ENCODE results near the gene MMP24.

The MMP24 gene

DNA sequence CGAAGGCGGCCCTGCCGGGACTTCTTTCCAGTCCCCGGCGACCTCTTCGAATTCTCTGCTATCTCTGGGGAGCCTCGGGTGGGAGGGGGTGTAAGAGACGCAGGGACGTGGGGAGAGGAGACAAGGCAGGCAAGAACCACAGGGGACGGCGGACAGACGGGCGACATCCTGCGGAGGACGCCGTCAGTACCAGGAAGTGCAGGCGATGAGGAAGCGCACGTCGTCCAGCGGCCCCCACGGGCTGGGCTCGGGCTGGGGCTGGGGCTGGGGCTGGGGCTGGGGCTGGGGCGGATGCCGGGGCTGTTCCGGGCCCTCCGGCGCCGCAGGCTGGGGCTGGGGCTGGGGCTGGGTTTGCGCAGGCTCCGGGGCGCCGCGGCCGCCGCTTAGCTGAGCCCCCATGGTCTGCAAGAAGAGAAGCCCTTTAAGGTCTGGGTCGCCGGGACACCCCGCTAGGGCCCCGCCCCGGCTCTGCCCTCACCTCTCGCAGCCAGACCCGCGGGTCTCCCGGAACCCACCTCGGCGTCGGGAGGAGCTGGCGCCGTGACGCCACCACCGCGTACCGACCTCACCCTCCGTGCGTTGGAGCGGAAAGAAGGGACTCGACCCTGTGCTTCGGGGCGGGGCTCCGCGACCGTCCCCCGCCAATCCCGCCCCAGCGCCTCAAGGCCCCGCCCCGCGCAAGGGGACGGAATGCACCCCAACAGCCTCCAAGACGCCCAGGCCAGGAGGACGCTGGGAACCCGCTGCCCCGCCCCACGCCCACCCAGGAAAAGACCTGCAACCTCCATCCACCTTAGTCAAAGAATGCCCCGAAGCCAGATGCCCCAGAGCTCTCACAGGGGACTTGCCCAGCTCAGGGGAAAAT lies 51.3 kb downstream of the MMP24 start, which contains the start of gene MMP24OS:
Gene MMP24OS (minus strand): TSS at position 592 of the 865 bp plus-strand sequence. CDS start 193 bp downstream, at position 399.
- no peaks in the 10 kb centered on the region for H3K27me3 ChIP-seq (ENCODE audit: control insufficient read depth, low read length)
- no peaks in the 10 kb centered on the region for H3K9me2 ChIP-seq (replicated peaks; ENCODE audit: control insufficient read depth, low read length)
- H3K4me3 ChIP-seq (ENCODE audit: low read length), result peak within 1 kb of the TSS; percentile 98
- H3K4me1 ChIP-seq (ENCODE audit: control insufficient read depth, low read length), result peaks cover 14% of the 10 kb centered on the region
- peaks cover 37% of the 10 kb centered on the region for H3K79me2 ChIP-seq (ENCODE audit: control insufficient read depth, low read length)
- H3K36me3 ChIP-seq (ENCODE audit: control insufficient read depth, low read length), result peaks cover 62% of the 10 kb centered on the region
- no peaks in the 10 kb centered on the region for H3K9me3 ChIP-seq (ENCODE audit: control insufficient read depth, insufficient read depth, low read length)
- H3K27ac ChIP-seq (ENCODE audit: low read depth, low read length), result peak within 1 kb of the TSS; percentile 74
- peaks cover 19% of the 10 kb centered on the region for H3F3A ChIP-seq (ENCODE audit: control insufficient read depth, insufficient read depth)
- peak within 1 kb of the TSS; percentile 95 for H3K4me2 ChIP-seq (ENCODE audit: low read length)
- H4K20me1 ChIP-seq (ENCODE audit: control insufficient read depth, insufficient read depth, low read depth, low read length), result peaks cover 11% of the 10 kb centered on the region; the same call in 1 of the 2 replicates
- TF ChIP-seq EZH2phosphoT487 (IDR thresholded peaks at IDR 0.05; ENCODE audit: borderline replicate concordance, low read length) (no peak), CTCF (IDR thresholded peaks at IDR 0.05; ENCODE audit: low read depth, low read length, poor library complexity, severe bottlenecking) (peak; percentile 50)

GRCh38 chr20:35279040-35279439 lies 52.5 kb downstream of the MMP24 start:
- Histone ChIP-seq H3K4me2 (ENCODE audit: low read length) (no peak overlapping the region), H3F3A (ENCODE audit: control insufficient read depth, insufficient read depth) (peaks cover 19% of the 10 kb centered on the region), H3K27me3 (ENCODE audit: control insufficient read depth, low read length) (no peaks in the 10 kb centered on the region), H3K79me2 (ENCODE audit: control insufficient read depth, low read length) (peaks cover 50% of the 10 kb centered on the region), H4K20me1 (ENCODE audit: control insufficient read depth, insufficient read depth, low read depth, low read length) (peaks cover 11% of the 10 kb centered on the region; the same call in 1 of the 2 replicates), H3K9me3 (ENCODE audit: control insufficient read depth, insufficient read depth, low read length) (no peaks in the 10 kb centered on the region), H3K9me2 (replicated peaks; ENCODE audit: control insufficient read depth, low read length) (no peaks in the 10 kb centered on the region), H3K4me3 (ENCODE audit: low read length) (no peak overlapping the region), H3K4me1 (ENCODE audit: control insufficient read depth, low read length) (peaks cover 20% of the 10 kb centered on the region), H3K27ac (ENCODE audit: low read depth, low read length) (no peak overlapping the region), H3K36me3 (ENCODE audit: control insufficient read depth, low read length) (peaks cover 72% of the 10 kb centered on the region)
- TF ChIP-seq EZH2phosphoT487 (IDR thresholded peaks at IDR 0.05; ENCODE audit: borderline replicate concordance, low read length) (no peak), CTCF (IDR thresholded peaks at IDR 0.05; ENCODE audit: low read depth, low read length, poor library complexity, severe bottlenecking) (no peak)

DNA sequence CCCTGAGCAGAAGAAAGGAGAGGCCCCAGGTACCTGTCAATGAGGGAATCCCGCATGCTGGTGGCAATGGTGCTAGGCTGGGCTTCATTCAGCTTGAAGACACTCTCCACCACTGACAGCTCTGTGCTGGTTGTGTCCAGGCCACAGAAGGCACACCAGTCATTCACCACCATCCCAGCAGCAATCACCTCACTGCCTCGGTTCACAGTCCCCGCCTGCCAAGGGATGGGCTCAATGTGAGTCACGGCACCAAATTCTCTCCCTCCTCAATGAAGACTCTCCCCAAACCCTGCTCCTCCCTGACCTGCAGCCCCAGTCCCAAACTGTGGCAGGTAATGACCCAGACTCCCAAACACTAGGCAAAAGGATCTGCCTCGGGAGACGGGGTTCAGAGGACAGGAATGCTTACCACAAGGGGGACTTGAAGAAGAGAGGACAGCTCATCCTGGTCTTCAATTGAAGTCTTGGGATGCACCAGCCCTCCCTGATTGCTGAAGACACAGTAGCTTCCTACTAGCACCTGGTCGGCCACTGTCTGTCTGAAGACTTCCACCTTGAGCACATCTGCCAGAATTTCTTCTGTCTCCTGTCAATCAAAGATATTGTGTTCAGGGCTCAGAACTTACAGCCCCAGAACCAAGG lies 53.2 kb downstream of the MMP24 start:
- no peaks in the 10 kb centered on the region for H3K9me2 ChIP-seq (replicated peaks; ENCODE audit: control insufficient read depth, low read length)
- H3K4me1 ChIP-seq (ENCODE audit: control insufficient read depth, low read length), result peaks cover 20% of the 10 kb centered on the region
- H3F3A ChIP-seq (ENCODE audit: control insufficient read depth, insufficient read depth), result peaks cover 19% of the 10 kb centered on the region
- TF ChIP-seq CTCF (IDR thresholded peaks at IDR 0.05; ENCODE audit: low read depth, low read length, poor library complexity, severe bottlenecking), result no peak
- no peak for TF ChIP-seq EZH2phosphoT487 (IDR thresholded peaks at IDR 0.05; ENCODE audit: borderline replicate concordance, low read length)
- peaks cover 11% of the 10 kb centered on the region; the same call in 1 of the 2 replicates for H4K20me1 ChIP-seq (ENCODE audit: control insufficient read depth, insufficient read depth, low read depth, low read length)
- peaks cover 56% of the 10 kb centered on the region for H3K79me2 ChIP-seq (ENCODE audit: control insufficient read depth, low read length)
- no peak overlapping the region for H3K4me2 ChIP-seq (ENCODE audit: low read length)
- H3K27ac ChIP-seq (ENCODE audit: low read depth, low read length), result no peak overlapping the region
- no peaks in the 10 kb centered on the region for H3K27me3 ChIP-seq (ENCODE audit: control insufficient read depth, low read length)
- peaks cover 76% of the 10 kb centered on the region for H3K36me3 ChIP-seq (ENCODE audit: control insufficient read depth, low read length)
- H3K9me3 ChIP-seq (ENCODE audit: control insufficient read depth, insufficient read depth, low read length), result no peaks in the 10 kb centered on the region
- no peak overlapping the region for H3K4me3 ChIP-seq (ENCODE audit: low read length)

All from DOHH2 (cell line).